ENCODE data around the gene WDR49. TPM values are rescaled to one million over a fixed set of nuclear protein-coding genes. Genes with fewer than 3 reads are reported as not detected.

The WDR49 gene
- total RNA-seq, 1 donor from 2014 or later, result 1.8 TPM

DNA sequence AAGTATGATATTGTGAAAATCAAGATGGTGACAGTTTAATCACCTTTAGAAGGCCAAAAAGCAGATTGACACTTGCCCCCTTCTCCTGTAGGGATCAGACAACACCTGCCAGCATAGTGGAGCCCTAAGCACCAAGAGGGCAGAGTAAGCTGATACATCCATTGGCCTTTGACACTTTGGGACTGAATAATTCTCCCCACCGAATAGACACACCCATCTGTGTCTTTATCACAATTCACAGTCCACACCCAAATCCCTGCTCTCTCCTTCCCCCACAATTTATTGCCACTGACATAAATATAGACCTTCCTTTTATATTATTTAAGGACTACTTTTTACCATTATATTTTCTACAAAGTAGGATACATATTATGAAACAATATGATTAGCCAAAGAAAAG, 3.1 kb upstream of the WDR49 start:
- no peak overlapping the region for H3K27ac Mint-ChIP-seq (ENCODE audit: unreplicated experiment)
- peaks cover 9% of the 10 kb centered on the region for H3K4me1 Mint-ChIP-seq (ENCODE audit: unreplicated experiment)
- no peak overlapping the region for H3K4me3 Mint-ChIP-seq (ENCODE audit: unreplicated experiment)
- DNase-seq (ENCODE audit: low spot score), result no peak
- no peaks in the 10 kb centered on the region for H3K9me3 Mint-ChIP-seq (ENCODE audit: unreplicated experiment)
- H3K27me3 Mint-ChIP-seq (ENCODE audit: unreplicated experiment), result peaks cover 1% of the 10 kb centered on the region
- TF ChIP-seq, protein P1, sequence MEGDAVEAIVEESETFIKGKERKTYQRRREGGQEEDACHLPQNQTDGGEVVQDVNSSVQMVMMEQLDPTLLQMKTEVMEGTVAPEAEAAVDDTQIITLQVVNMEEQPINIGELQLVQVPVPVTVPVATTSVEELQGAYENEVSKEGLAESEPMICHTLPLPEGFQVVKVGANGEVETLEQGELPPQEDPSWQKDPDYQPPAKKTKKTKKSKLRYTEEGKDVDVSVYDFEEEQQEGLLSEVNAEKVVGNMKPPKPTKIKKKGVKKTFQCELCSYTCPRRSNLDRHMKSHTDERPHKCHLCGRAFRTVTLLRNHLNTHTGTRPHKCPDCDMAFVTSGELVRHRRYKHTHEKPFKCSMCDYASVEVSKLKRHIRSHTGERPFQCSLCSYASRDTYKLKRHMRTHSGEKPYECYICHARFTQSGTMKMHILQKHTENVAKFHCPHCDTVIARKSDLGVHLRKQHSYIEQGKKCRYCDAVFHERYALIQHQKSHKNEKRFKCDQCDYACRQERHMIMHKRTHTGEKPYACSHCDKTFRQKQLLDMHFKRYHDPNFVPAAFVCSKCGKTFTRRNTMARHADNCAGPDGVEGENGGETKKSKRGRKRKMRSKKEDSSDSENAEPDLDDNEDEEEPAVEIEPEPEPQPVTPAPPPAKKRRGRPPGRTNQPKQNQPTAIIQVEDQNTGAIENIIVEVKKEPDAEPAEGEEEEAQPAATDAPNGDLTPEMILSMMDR (IDR thresholded peaks at IDR 0.05; ENCODE audit: unreplicated experiment), result no peak
- H3K36me3 Mint-ChIP-seq (ENCODE audit: low read depth, unreplicated experiment), result no peaks in the 10 kb centered on the region

DNA sequence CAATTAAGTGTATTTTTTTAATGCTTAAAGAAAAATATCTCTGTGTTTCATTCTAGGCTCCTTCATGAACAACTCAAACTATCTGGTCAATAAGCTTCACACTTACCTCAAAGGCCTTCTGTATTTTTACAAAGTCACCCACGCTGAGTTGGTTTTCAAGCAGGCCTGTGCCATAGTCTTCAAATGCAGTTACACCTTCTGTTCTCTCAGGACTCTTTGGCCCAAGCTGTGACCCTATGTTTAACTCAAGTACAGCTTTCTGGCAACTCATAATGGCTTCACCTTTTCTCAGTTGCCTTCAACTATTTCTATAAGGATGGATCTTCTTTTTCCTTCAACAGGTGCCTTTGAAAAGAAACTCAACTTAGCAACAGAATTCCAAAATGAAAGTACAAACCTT, 587 bp downstream of the WDR49 start:
- no peaks in the 10 kb centered on the region for H3K9me3 Mint-ChIP-seq (ENCODE audit: unreplicated experiment)
- H3K36me3 Mint-ChIP-seq (ENCODE audit: low read depth, unreplicated experiment), result no peaks in the 10 kb centered on the region
- H3K4me1 Mint-ChIP-seq (ENCODE audit: unreplicated experiment), result peaks cover 9% of the 10 kb centered on the region
- no peak for DNase-seq (ENCODE audit: low spot score)
- H3K4me3 Mint-ChIP-seq (ENCODE audit: unreplicated experiment), result no peak overlapping the region
- peaks cover 1% of the 10 kb centered on the region for H3K27me3 Mint-ChIP-seq (ENCODE audit: unreplicated experiment)
- no peak overlapping the region for H3K27ac Mint-ChIP-seq (ENCODE audit: unreplicated experiment)
- TF ChIP-seq, protein P1 (IDR thresholded peaks at IDR 0.05; ENCODE audit: unreplicated experiment), result no peak

DNA sequence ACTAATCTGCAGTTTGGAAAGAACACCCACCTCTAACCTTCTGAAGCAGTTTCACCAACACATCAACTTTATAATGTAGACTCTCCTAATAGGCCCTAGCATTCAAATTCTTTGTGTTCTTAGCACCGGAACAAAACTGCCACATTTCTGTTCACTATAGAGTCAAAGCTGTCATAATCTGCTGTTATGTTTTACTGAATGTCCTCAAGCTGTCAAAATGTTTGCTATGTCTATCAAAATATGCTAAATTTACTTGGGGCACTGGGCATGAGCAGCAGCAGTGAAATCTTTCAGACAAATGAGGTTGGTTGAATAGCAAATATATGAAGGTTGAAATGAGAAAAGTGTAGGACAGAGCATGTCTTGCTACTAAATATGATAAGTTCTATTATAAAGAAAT, 1.9 kb downstream of the WDR49 start:
- TF ChIP-seq, protein P1 (IDR thresholded peaks at IDR 0.05; ENCODE audit: unreplicated experiment), result no peak
- Mint-ChIP-seq H3K27ac (ENCODE audit: unreplicated experiment) (no peak overlapping the region), H3K9me3 (ENCODE audit: unreplicated experiment) (no peaks in the 10 kb centered on the region), H3K4me1 (ENCODE audit: unreplicated experiment) (peaks cover 3% of the 10 kb centered on the region), H3K4me3 (ENCODE audit: unreplicated experiment) (no peak overlapping the region), H3K36me3 (ENCODE audit: low read depth, unreplicated experiment) (no peaks in the 10 kb centered on the region), H3K27me3 (ENCODE audit: unreplicated experiment) (peaks cover 1% of the 10 kb centered on the region)
- DNase-seq (ENCODE audit: low spot score), result no peak

DNA sequence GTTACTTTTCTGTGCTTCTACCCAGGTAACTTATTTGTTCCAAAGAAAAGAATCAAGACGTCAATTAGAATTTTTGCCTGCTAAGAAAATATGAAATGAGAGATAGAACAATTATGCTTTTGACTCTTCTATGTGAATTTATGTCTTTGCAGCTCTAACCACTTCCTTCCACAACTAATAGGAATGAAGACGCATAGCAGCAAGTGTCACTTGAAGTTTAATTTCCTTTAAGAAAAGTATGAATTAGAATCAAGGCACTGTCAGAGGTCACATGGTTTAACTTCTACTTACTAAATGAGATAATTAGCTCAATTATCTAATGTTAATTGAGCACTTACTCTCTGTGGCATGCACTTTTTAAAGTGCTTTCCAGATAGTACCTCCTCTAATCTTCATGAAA, 3.3 kb downstream of the WDR49 start:
- Mint-ChIP-seq H3K36me3 (ENCODE audit: low read depth, unreplicated experiment) (no peaks in the 10 kb centered on the region), H3K27ac (ENCODE audit: unreplicated experiment) (no peak overlapping the region), H3K4me1 (ENCODE audit: unreplicated experiment) (peaks cover 3% of the 10 kb centered on the region), H3K9me3 (ENCODE audit: unreplicated experiment) (no peaks in the 10 kb centered on the region), H3K4me3 (ENCODE audit: unreplicated experiment) (no peak overlapping the region), H3K27me3 (ENCODE audit: unreplicated experiment) (peaks cover 1% of the 10 kb centered on the region)
- TF ChIP-seq, protein P1 (IDR thresholded peaks at IDR 0.05; ENCODE audit: unreplicated experiment), result no peak
- no peak for DNase-seq (ENCODE audit: low spot score)

DNA sequence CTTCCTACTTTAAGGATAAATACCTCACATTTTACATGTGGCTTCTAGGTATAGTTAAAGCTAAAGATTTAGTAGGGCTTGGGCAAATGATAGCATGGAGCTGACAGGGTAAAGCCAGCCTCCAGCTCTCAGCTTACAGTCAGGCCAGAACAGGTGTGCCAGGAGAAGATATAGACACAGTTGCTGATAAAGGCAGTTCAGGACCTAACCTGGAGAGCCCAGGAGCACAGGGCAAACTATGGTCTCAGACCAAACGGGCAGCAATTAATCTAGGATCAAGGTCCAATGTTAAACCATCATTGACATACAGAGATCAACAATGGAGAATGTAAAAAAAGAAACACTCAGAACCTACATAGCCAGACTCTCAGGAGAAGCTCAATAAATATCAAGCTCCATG, 4.0 kb downstream of the WDR49 start:
- Mint-ChIP-seq H3K4me3 (ENCODE audit: unreplicated experiment) (no peak overlapping the region), H3K27me3 (ENCODE audit: unreplicated experiment) (peaks cover 1% of the 10 kb centered on the region), H3K4me1 (ENCODE audit: unreplicated experiment) (peaks cover 3% of the 10 kb centered on the region), H3K27ac (ENCODE audit: unreplicated experiment) (no peak overlapping the region), H3K9me3 (ENCODE audit: unreplicated experiment) (no peaks in the 10 kb centered on the region), H3K36me3 (ENCODE audit: low read depth, unreplicated experiment) (no peaks in the 10 kb centered on the region)
- no peak for DNase-seq (ENCODE audit: low spot score)
- TF ChIP-seq, protein P1 (IDR thresholded peaks at IDR 0.05; ENCODE audit: unreplicated experiment), result no peak
